HG03469 (cell line): Measurements from ENCODE around the gene SLC2A11.

Source experiments
- ATAC-seq: cut with Tn5 transposase; IDR thresholded peaks from one replicate; pipeline ENCODE4 v1.9.1; 2021; ENCODE audit warnings: mild to moderate bottlenecking, moderate library complexity, moderate number of reproducible peaks; ENCODE audit not compliant: unreplicated experiment

The SLC2A11 gene

DNA sequence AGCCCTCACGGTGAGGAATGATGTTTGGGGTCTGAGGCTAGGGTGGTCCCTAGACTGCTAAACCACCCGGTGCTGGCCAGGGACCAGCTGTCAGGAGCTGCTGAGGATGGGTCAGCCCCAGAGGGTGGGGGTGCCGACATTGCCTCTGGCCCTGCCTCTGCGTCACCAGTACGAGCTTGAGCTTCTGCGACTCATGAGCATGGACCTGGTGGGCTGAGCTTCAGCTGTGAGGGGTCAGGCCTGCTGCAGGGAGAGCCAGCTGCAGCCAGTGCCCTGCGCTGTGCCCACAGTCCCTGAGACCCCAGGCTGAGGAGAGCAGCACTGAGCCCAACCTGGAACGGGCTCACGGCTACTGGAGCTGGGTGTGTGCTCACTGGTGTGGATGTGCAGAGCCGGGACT lies 25.9 kb upstream of the SLC2A11 start:
- ATAC-seq, result no peak

DNA sequence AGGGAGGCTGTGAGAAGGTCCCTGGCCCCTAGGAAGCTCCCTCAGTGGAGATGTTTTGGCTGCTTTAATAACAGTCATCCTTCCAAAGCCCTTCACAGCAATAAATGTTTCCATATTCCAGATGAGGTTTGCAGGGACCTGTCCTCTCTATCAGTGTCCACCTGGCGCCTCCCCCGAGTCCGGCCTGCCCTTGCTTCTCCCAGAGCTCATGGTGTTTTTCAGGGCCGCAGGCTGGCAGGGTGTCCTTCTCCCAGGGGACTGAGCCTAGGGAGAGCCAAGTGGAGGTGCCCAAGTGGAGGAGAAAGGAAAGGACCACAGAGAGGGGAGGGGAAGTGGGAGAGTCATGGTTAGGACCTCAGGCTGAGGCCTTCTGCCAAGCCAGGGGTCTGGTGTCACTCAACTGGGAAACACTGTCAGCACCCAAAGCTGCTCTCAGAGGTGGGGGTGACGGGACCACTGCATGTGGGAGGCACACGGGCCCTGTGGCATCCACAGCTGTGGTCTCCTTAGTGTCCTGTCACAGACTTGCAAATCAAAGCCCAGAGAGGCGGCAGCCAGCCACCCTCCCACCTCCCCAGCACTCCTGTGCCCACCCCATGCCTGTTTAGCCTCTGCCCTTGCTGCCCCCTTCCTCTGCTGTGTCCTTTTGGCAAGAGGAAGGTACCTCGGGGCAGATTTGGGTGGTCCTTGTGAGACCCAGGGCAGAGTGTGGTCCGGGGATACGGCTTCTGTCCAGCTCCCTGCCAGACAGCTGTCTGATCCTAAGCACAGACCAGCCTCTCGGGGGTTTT lies 25.3 kb upstream of the SLC2A11 start:
- no peak for ATAC-seq

DNA sequence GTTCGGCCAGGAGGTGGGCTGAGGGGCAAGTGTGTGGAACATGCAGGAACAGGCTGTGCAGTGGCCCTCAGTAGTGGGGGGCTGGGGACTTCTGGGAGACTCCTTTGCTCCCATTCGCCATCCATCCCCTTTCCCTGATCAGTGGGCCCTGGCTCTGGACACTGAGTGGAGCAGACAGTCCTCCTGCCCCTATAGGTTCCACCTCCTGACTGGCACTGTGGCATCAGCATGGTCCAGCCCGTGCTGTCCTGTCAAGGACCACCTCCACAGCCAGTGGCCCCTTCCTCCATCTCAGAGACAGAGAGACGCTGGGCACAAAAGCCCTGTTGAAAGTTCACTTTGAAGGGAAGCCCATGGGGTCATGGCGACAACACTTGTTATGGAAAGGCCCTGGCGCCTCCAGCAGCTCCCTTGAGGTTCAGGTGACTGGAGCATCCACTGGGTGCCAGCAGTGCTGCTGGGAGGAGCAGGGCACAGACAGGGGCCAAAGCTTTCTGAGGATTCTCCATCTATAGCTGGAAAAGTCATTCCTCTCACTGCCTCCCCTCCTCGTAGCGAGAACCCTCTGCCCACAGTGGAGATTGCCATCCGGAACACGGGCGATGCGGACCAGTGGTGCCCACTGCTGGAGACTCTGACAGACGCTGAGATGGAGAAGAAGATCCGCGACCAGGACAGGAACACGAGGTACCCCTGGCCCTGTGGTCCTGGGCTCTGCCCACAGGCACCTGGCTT lies 24.5 kb upstream of the SLC2A11 start:
- no peak for ATAC-seq

DNA sequence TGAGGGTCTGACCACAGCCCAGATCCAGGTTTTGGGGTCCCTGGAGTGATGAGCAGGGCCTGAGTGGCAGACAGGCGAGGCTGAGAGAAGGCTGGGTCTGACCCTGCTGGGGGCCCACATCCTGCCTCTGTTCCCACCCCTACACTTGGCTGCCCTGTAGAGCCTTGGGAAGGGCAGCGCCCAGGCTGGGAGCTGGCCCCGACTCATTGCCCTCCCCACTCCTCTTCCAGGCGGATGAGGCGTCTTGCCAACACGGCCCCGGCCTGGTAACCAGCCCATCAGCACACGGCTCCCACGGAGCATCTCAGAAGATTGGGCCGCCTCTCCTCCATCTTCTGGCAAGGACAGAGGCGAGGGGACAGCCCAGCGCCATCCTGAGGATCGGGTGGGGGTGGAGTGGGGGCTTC lies 23.8 kb upstream of the SLC2A11 start:
- ATAC-seq, result no peak

DNA sequence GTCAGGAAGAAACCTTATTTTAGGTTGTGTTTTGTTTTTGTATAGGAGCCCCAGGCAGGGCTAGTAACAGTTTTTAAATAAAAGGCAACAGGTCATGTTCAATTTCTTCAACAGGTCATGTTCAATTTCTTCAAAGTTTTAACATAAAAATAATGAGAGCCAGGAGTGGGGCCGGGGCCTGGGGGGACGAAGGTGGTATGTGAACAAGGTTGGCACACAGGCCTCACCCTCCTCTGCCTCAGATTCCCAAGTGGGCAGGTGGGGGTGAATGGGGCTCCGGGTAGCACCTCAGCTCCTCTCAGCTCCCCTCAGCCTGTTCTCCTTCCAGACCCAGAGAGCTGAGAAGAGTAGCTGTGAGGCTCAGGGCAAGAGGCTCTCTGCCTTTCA lies 23.3 kb upstream of the SLC2A11 start:
- no peak for ATAC-seq

DNA sequence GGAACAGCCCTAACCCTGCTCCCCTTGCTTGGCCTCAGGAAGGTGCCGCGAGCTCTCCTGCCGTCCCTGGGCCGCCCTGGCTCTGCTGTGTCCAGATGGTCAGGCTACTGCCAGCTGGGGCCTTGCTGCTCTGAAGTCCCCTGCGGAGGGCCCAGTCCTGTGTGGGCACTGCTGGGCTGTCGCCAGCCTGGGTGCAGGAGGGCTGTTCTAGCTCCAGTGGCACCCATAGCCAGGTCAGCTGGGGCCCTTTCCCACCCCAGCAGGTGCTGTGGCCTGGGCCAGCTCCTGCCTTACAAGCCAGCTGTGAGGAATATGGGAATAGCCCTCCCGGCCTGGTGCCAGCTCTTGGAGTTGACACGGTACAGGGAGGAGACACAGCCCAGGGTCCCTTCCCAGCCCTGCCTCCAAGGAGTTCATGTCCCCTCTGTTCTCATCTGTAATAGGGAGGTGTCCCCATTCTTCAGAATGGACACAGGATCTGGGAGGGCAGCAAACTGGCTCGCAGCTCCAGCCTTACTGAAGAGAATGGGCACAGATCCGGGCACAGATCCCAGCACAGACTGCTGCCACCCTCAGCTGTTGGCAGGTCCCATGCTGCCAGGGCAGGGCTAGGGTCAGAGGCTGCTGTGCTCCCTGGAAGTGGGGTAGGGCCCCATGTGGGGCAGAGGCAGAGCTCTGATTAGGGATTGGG lies 22.7 kb upstream of the SLC2A11 start:
- ATAC-seq, result no peak

DNA sequence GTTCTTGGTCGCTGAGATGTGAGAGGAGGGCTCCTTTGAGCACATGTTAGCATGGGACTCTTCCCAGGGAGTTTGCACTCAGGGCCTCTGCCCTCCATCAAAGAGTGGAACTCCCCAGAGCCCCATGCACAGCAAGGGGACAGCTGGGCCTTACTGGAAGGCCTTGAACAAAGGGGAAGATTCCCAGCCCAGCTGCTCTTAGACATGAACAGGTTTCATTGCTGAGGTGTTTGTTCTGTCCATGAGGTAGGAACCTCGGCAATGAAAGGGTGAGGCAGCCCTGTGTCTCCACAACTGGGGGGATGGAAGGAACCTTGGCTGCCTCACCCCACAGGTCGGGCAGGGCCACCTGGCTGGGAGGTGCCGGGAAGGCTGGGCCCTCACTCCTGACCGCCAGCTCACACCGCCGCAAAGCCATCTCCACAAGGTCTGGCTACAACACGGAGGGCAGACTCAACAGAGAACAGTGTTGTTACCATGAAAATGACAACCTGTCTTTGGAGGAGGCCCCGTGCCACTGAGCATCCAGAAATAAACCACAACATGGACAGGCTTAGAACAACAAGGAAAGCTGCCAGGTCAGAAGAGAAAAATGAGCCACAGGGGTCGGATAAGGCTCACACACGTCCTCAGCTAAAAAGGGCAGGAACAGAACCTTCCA lies 22.1 kb upstream of the SLC2A11 start:
- no peak for ATAC-seq

DNA sequence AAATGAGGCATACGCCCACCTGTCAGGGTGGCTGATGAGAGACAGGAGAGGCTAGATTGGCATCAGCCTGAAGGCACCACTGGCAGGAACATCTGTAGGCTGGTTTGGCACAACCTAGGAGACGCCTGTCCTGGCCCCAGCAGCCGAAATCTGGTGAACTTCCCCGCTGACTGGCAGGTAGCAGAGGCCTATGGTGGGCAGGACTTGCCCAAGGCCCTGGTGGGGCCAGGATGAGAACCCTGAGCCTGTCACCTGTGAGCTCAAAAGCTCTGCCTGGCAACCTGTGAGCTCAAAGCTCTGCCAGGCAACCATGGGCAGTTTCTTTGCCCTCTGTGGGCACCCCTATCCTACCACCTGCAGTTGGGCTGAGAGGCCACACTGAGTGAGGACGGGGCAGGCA lies 21.4 kb upstream of the SLC2A11 start:
- no peak for ATAC-seq

DNA sequence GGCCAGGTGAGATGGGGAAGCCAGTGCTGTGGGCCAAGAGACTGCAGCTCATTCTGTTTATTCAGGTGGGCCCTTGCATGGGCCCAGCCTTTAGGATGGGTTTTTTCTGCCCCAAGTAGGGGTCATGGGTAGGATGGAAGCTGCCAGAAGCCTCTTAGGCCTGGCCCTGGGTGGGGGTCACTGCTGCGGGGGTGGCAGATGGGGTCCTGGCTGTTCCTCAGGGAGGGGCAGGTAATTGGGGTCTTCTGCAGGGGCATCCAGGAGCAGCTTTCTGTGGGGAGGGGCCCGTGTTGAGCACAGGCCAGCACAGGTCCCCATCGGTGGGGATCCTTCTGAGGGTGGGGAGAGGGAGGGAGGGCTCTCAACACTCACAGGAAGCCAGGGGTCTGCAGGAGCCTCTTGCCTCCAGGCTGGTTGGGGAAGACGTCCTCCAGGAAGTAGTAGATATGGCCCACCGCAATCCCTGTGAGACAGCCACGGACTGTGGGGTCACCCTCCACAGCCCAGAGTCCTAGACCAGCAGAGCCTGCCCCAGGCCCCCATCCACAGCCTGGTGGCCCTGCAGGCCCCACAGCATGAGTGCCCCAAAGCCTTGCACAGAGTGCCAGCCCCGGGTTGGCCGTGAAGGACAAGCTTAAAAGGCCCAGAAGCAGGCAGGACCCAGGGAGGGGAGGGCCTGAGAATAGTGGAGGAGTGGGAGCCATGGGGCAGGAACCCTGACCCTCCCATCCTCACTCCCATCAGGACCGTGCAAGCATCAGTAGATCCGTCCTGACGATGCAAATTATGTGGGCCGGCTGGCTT lies 20.8 kb upstream of the SLC2A11 start:
- ATAC-seq, result no peak

DNA sequence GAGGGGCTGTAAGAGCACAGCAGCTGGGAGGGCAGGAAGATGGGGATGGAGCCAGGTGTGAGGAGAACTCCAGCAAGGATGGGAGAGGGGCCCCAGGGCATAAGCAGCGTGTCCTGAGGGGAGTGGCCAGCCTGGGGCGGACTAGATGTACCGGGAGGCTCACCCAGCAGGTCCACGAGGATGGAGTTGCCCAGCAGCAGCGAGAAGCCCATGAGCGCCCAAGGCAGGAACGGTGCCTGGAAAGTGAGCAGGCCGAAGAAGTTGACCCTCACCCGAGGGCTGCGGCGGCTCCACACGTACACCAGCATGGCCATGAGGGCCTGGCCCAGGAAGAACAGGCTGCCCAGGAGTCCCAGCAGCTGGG lies 20.2 kb upstream of the SLC2A11 start:
- no peak for ATAC-seq

DNA sequence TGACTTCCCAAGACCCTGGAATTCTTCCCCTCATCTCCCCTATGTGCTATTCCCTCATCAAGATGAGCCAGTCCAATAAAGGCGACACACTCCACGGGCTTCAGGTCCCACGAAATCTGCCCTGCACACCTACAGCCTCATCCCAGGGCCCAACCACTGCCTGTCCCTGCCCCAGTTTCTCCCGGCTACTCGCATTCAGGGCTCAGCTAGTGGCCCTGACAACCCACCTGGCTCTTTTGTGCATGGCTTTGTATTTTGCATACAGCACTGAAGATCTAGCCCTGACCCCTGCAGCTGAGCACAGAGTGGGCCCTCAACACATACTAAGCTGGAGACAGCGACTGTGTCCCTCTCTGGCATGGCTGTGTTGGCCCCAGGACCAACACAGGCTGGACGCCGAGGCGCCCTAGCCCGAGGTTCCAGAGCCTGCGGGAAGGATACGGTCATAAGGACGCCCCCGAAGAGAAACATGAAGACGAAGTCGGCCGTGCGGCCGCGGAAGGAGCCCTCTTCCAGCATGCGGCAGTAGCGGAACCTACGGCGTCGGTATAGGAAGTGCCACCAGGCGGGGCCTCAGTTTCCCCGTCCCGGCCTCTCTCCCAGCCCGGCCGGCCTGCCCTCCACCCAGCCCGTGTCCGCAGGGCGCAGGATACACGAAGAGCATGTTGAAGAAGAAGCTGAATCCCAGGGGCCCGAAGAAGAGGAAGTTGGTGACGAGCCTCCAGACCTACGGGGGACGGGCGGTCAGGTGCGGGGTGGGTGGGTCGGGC lies 19.6 kb upstream of the SLC2A11 start:
- ATAC-seq, result no peak

DNA sequence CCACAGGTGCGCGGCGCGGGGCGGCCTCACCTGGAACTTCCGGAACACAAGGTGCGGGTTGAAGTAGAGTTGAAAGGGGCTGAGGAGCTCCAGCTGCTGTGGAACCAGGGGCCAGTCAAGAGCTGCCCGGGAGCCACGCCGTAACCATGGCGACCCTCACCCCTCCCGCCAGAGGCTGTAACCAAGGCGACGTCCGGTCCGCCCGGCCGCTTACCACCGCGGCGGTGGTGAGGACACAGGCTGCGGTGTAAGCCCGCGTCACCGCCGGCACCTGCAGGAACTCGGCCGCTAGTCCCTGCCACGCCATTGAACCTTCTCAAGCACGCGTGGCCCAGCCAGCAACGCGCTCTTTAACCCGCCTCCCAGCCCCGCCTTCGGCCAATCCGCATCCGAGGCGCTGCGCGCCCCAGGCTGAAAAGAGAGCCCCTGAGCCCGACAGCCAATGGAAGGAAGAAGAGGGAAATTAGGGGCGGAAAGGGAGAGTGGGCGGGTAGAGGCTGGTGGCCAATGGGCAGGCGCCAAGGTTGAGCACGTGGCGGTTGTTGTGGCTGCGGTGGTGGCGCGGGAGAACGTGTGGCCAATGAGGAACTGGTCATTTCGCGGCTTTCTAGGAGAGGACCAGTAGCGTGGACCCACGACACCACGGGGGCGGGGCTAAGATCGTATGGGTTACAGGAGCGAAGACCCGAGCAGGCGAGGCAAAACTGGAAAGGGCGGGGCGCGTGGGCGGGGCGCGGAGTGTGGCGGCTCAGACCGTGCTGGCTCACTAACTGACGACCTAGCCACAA lies 18.8 kb upstream of the SLC2A11 start, which contains the start of gene DERL3:
Gene DERL3, minus strand, starts transcription at position 326 of the 788 bp plus-strand sequence. Its CDS starts 19 bp downstream, at position 307.
- ATAC-seq, result peak; percentile 53

DNA sequence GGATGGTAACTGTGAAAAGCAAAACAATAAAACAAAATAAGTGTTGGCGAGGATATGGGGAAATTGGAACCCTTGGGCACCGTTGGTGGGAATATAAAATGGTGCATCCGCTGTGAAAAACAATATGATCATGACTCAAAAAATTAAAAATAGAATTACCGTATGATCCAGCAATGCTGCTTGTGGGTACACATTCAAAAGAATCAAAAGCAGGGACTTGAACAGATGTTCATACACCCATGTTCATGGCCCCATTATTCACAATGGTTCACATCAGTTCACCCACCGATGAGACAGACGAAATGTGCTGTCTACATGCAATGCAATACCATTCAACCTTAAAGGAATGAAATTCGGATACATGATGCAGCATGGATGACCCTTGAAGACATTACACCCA lies 17.6 kb upstream of the SLC2A11 start:
- ATAC-seq, result no peak

DNA sequence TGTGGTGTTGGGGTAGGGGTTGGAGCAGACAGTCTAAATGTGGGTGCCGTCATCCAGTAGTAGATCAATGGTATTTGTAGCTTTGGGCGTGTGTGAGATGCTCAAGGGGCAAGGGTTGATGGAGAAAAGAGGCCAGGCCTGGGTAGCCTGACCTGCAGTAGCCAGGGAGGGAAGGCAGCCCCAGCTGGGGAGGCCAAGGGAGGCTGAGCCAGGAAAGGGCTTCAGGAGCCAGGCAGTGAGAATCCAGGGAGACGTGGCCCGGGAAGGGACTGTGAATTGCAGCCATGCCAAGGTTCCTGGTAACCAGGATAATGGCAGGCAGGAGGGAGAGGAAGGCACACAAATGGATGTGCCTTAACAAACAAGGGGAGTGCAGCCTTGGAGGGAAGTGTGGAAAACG lies 16.4 kb upstream of the SLC2A11 start:
- no peak for ATAC-seq

DNA sequence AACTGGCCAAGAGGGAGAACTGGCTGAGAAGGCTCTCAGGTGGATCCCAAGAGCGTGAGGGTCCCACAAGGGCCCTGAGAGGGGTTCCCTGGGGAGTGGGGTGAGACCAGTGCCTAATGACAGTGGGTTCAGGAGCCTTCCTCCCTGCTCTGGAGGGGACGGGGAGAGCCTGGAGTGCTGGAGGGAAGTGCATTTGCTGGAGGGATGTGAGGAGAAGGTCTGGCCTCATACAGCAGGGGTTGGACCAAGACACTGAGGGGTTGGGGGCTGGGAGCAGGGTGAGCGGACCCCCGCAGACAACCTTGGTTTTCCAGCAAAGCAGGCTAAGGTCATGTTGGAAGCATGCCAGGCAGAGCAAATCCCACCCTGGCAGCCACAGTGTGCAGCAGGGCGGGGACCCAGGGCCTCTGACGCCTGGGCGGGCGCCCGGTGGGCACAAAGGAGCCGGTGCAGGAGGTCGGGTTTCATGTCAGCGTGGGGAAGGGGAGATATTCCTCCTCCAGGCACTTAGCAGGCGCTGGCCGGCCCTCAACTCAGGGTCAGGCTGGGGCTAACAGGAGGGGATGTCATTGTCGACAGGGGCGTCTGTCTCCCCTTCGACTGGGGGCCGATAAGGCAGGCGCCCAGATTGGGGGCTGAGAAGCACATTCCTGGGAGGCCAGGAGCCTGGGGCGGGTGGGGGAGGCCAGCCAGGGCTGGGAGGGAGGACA lies 15.8 kb upstream of the SLC2A11 start:
- no peak for ATAC-seq

DNA sequence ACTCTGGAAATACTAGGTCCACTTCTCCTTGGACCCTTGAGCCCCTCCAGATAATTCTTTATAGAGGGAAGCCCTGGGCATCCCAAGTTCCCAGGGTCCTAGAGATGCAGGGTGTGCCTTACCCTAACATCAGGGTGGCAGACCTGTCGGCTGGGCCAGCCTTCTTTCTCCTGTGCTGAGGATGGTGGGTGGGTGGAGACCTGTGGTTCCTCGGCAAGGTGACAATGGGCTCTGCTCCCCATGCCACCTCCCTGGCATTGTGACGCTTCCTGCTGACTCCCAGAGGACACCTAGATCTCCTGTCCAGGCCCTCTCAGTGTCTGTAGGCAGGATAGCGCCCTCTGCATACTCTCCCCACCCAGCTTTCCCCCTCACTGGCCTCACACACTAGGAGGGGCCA lies 15.1 kb upstream of the SLC2A11 start:
- ATAC-seq, result no peak

DNA sequence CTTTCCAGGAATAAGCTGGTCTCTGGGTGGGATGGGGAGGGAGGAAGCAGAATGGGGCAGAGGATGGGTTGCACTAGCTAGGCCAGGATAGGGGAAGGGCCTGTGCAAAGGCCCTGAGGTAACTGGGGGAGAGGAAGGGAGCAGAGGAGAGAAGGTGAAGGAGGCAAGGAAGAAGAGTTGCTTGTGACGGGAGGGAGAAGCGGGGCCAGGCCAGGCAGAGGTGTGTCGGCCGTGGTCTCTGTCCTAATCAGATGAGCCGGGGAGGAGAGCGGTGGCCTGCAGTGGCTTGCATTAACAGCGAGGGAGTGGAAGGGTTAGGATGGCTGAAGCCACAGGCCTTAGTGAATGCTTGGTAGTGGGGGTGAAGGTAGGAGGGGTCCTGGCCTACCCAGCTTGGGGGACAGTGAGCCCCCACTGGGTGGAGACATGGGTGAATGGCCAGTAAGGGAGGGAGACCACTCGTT lies 12.9 kb upstream of the SLC2A11 start:
- no peak for ATAC-seq
